Neuronal stem cell (in vitro differentiated cells): ENCODE results near the gene GIT2.

Source experiments
- DNase-seq: peaks from one replicate; pipeline ENCODE4 v3.0.0-alpha.2; 2013; ENCODE audit warnings: low spot score
- H2AFZ ChIP-seq: one replicate; pipeline ENCODE4 v1.6.1; 2013; ENCODE audit warnings: mild to moderate bottlenecking, low read length, inconsistent platforms
- H2AK5ac ChIP-seq: 2 replicates; pipeline ENCODE4 v1.6.1; 2013; ENCODE audit warnings: low read depth, mild to moderate bottlenecking, inconsistent platforms, low read length, moderate library complexity, mixed read lengths
- H2BK120ac ChIP-seq: 2 replicates; pipeline ENCODE4 v1.6.1; 2013; ENCODE audit warnings: low read depth, mild to moderate bottlenecking, inconsistent platforms, low read length, moderate library complexity, mixed read lengths
- H2BK12ac ChIP-seq: one replicate; pipeline ENCODE4 v1.6.1; 2013; ENCODE audit warnings: low read length, inconsistent platforms
- H2BK15ac ChIP-seq: 2 replicates; pipeline ENCODE4 v1.6.1; 2013; ENCODE audit warnings: mild to moderate bottlenecking, low read length, inconsistent platforms, mixed read lengths
- H2BK5ac ChIP-seq: one replicate; pipeline ENCODE4 v1.6.1; 2013; ENCODE audit warnings: inconsistent platforms, mild to moderate bottlenecking, low read length, moderate library complexity
- H3K14ac ChIP-seq: one replicate; pipeline ENCODE4 v1.6.1; 2013; ENCODE audit warnings: low read length, inconsistent platforms
- H3K18ac ChIP-seq: 2 replicates; pipeline ENCODE4 v1.6.1; 2013; ENCODE audit warnings: low read length, inconsistent platforms
- H3K23ac ChIP-seq: 2 replicates; pipeline ENCODE4 v1.6.1; 2013; ENCODE audit warnings: low read depth, mild to moderate bottlenecking, mixed read lengths, low read length, inconsistent platforms; ENCODE audit not compliant: poor library complexity
- H3K27ac ChIP-seq: replicated peaks from 3 replicates; pipeline ENCODE4 v1.5.1; 2013; ENCODE audit warnings: low read length, inconsistent platforms
- H3K27me3 ChIP-seq, 3 experiments: 2 replicates each; pipeline ENCODE4 v1.6.1; 2013; ENCODE audit warnings: low read length in 3 of 3, mild to moderate bottlenecking in 2 of 3, inconsistent platforms in 1 of 3, low read depth in 1 of 3, mixed read lengths in 1 of 3, moderate library complexity in 1 of 3; ENCODE audit not compliant: control insufficient read depth in 3 of 3, insufficient read depth in 3 of 3
- H3K36me3 ChIP-seq, 2 donors: replicated peaks in 1 of 2; 2 replicates each; pipeline ENCODE4 v1.6.1; 2013; ENCODE audit warnings: low read length in 2 of 2; ENCODE audit not compliant: control insufficient read depth in 2 of 2, insufficient read depth in 2 of 2
- H3K4ac ChIP-seq: 2 replicates; pipeline ENCODE4 v1.6.1; 2013; ENCODE audit warnings: inconsistent platforms, mild to moderate bottlenecking, low read length, moderate library complexity
- H3K4me1 ChIP-seq, 2 donors: 1 replicate in 1 of 2; 2 replicates in 1 of 2; pipeline ENCODE4 v1.6.1; 2013; ENCODE audit warnings: low read length in 2 of 2, low read depth in 1 of 2; ENCODE audit not compliant: control insufficient read depth in 2 of 2, insufficient read depth in 1 of 2
- H3K4me2 ChIP-seq: one replicate; pipeline ENCODE4 v1.6.1; 2013; ENCODE audit warnings: mild to moderate bottlenecking, low read length, inconsistent platforms; ENCODE audit not compliant: insufficient read depth, poor library complexity, severe bottlenecking
- H3K4me3 ChIP-seq, 2 donors: 2 replicates each; pipeline ENCODE4 v1.5.1; 2013; ENCODE audit warnings: low read length in 2 of 2, mild to moderate bottlenecking in 2 of 2, inconsistent platforms in 1 of 2, moderate library complexity in 1 of 2
- H3K79me1 ChIP-seq: one replicate; pipeline ENCODE4 v1.6.1; 2013; ENCODE audit warnings: low read depth, mild to moderate bottlenecking, inconsistent platforms, low read length, moderate library complexity
- H3K9ac ChIP-seq: one replicate; pipeline ENCODE4 v1.6.1; 2013; ENCODE audit warnings: mild to moderate bottlenecking, low read depth, low read length, inconsistent platforms; ENCODE audit not compliant: poor library complexity
- H3K9me3 ChIP-seq, 2 donors: replicated peaks in 1 of 2; 2 replicates each; pipeline versions ENCODE3 to v1.6.1; 2013; ENCODE audit warnings: low read length in 2 of 2, mild to moderate bottlenecking in 2 of 2, inconsistent platforms in 1 of 2, low read depth in 1 of 2, mixed read lengths in 1 of 2, moderate library complexity in 1 of 2; ENCODE audit not compliant: control insufficient read depth in 2 of 2, insufficient read depth in 1 of 2
- H4K8ac ChIP-seq: one replicate; pipeline ENCODE4 v1.6.1; 2013; ENCODE audit warnings: low read depth, mild to moderate bottlenecking, inconsistent platforms, low read length, moderate library complexity
- H4K91ac ChIP-seq: one replicate; pipeline ENCODE4 v1.6.1; 2013; ENCODE audit warnings: low read length, low read depth, mild to moderate bottlenecking, inconsistent platforms; ENCODE audit not compliant: poor library complexity
- WGBS, 2 donors: extraction: QIAGEN DNeasy Blood & Tissue Kit; methylation state at CpG; one replicate each; pipeline ENCODE4 v1.1.7; 2013; ENCODE audit warnings: missing lambda C conversion rate in 2 of 2, mixed read lengths in 1 of 2; ENCODE audit not compliant: insufficient read length in 2 of 2, insufficient replicate concordance in 1 of 2; ENCODE audit errors: extremely low coverage in 2 of 2; 5-methylcytosine and 5-hydroxymethylcytosine counted together

GIT2 gene

GRCh38 chr12:109894939-109895338, 101.2 kb downstream of the GIT2 start:
- Histone ChIP-seq H3K4me2 (no peak overlapping the region), H4K8ac (no peak overlapping the region), H3K4me3 (no peak overlapping the region), H2BK120ac (no peak overlapping the region), H3K4me1 (peaks cover 1 to 5% of the 10 kb centered on the region in 2 donors), H4K91ac (no peak overlapping the region), H2BK5ac (no peak overlapping the region), H2BK15ac (no peak overlapping the region), H3K36me3 (no peaks in the 10 kb centered on the region), H3K27ac (no peak overlapping the region), H3K27me3 (peaks cover 0 to 5% (median 1%) of the 10 kb centered on the region in 3 experiments), H2AK5ac (no peak overlapping the region), H3K18ac (no peak overlapping the region), H3K9ac (no peak overlapping the region), H2BK12ac (no peak overlapping the region), H3K4ac (no peak overlapping the region), H3K23ac (no peak overlapping the region), H3K79me1 (no peaks in the 10 kb centered on the region), H3K9me3 (no peaks in the 10 kb centered on the region), H2AFZ (no peak overlapping the region), H3K14ac (no peak overlapping the region)
- no peak for DNase-seq
- no CpG with 5 or more reads among the region's 4 CpGs for WGBS, 2 donors

DNA sequence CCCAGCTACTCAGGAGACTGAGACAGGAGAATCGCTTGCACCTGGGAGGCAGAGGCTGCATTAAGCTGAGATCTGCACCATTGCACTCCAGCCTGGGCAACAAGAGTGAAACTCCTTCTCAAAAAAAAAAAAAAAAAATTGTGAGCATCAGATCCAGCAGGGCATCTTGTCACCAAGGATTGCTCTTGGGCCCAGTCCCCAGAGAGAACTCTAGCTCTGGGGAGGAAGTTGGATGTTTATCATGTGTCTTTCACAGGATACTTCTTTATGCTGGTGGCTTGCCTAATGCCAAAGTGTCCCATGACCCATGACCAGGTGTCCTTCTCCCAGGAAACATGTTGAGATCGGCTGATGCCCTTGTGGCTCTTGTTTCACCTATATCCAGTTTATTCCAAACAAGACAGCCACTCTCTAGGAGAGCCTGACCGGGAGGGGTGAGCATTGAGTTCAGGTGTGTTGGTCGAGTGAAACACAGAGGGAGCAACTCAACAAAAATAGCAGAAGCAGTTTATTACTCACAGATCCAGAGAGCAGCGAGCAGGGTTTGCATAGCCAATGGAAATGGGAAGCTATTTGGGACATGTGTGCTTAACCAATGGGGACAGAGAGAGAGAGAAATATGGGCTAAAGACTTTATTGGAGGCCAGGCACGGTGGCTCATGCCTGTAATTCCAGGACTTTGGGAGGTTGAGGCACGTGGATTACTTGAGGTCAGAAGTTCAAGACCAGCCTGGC, 102.7 kb downstream of the GIT2 start:
- Histone ChIP-seq H3K4me1 (peaks cover 0 to 2% of the 10 kb centered on the region in 2 donors), H4K8ac (no peak overlapping the region), H3K4me3 (no peak overlapping the region), H2AFZ (no peak overlapping the region), H3K27ac (no peak overlapping the region), H2BK15ac (no peak overlapping the region), H3K18ac (no peak overlapping the region), H3K27me3 (peaks cover 0 to 5% (median 1%) of the 10 kb centered on the region in 3 experiments), H2BK120ac (no peak overlapping the region), H3K79me1 (no peaks in the 10 kb centered on the region), H3K36me3 (no peaks in the 10 kb centered on the region), H3K4ac (no peak overlapping the region), H3K14ac (no peak overlapping the region), H3K9ac (no peak overlapping the region), H2BK12ac (no peak overlapping the region), H2AK5ac (no peak overlapping the region), H4K91ac (no peak overlapping the region), H3K9me3 (no peaks in the 10 kb centered on the region), H3K23ac (no peak overlapping the region), H3K4me2 (no peak overlapping the region), H2BK5ac (no peak overlapping the region)
- no CpG with 5 or more reads among the region's 7 CpGs for WGBS, 2 donors
- DNase-seq, result no peak

DNA sequence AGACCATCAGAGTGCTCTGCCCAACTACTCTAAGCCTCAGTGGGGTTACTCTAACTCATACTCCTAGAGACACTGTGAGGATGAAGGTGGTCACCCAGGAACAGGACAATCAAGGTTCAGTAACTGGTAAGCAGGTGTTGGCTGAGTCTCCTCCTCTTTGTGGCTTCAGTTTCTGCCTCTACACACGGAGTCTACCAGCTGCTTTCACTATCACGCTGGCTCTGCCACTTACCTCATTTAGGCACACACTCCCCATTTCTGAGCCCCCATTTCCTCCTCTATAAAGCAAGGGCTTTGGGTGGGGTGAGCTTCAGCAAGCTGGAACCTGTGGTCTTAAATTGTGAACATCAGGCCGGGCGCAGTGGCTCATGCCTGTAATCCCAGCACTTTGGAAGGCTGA, 103.4 kb downstream of the GIT2 start:
- H2BK15ac ChIP-seq, result no peak overlapping the region
- no peak overlapping the region for H3K4ac ChIP-seq
- H2AFZ ChIP-seq, result no peak overlapping the region
- H2BK5ac ChIP-seq, result peak overlapping the region; percentile 68
- no peak overlapping the region for H3K27ac ChIP-seq
- no peak overlapping the region for H2BK120ac ChIP-seq
- H3K36me3 ChIP-seq, result no peaks in the 10 kb centered on the region
- H3K4me3 ChIP-seq, result no peak overlapping the region
- no peak overlapping the region for H4K8ac ChIP-seq
- no peak overlapping the region for H3K14ac ChIP-seq
- no peak overlapping the region for H3K4me2 ChIP-seq
- peaks cover 0 to 2% of the 10 kb centered on the region in 2 donors for H3K4me1 ChIP-seq
- no peak overlapping the region for H4K91ac ChIP-seq
- peak overlapping the region; percentile 59 for H3K23ac ChIP-seq
- WGBS, 2 donors, result no CpG with 5 or more reads among the region's 4 CpGs
- H3K79me1 ChIP-seq, result no peaks in the 10 kb centered on the region
- DNase-seq, result no peak
- no peak overlapping the region for H2BK12ac ChIP-seq
- H3K9ac ChIP-seq, result no peak overlapping the region
- H3K9me3 ChIP-seq, result no peaks in the 10 kb centered on the region
- no peak overlapping the region for H2AK5ac ChIP-seq
- peaks cover 0 to 10% (median 0%) of the 10 kb centered on the region in 3 experiments for H3K27me3 ChIP-seq
- H3K18ac ChIP-seq, result no peak overlapping the region

- H3K27me3 ChIP-seq, result peaks cover 0 to 10% (median 0%) of the 10 kb centered on the region in 3 experiments
- H2AFZ ChIP-seq, result no peak overlapping the region
- H3K18ac ChIP-seq, result peak overlapping the region; percentile 41
- no CpG with 5 or more reads among the region's 1 CpG for whole genome bisulfite sequencing, 2 donors
- H3K4ac ChIP-seq, result no peak overlapping the region
- peak overlapping the region; percentile 84 for H2BK120ac ChIP-seq
- H3K9me3 ChIP-seq, result no peaks in the 10 kb centered on the region
- H4K8ac ChIP-seq, result no peak overlapping the region
- no peak overlapping the region for H3K14ac ChIP-seq
- peaks cover 0 to 2% of the 10 kb centered on the region in 2 donors for H3K4me1 ChIP-seq
- H3K27ac ChIP-seq, result no peak overlapping the region
- H2BK15ac ChIP-seq, result no peak overlapping the region
- no peak overlapping the region for H3K9ac ChIP-seq
- no peaks in the 10 kb centered on the region for H3K79me1 ChIP-seq
- DNase-seq, result no peak
- peak overlapping the region; percentile 59 for H3K23ac ChIP-seq
- H4K91ac ChIP-seq, result no peak overlapping the region
- H2BK12ac ChIP-seq, result no peak overlapping the region
- peak overlapping the region; percentile 68 for H2BK5ac ChIP-seq
- no peaks in the 10 kb centered on the region for H3K36me3 ChIP-seq
- H2AK5ac ChIP-seq, result no peak overlapping the region
- no peak overlapping the region for H3K4me2 ChIP-seq
- H3K4me3 ChIP-seq, result no peak overlapping the region
These were observed 103.9 kb downstream of the GIT2 start for GRCh38 chr12:109892165-109892715.
